Dendritic cell treated with granulocyte-macrophage colony-stimulating factor and Interleukin-4, amounts not matched to agents 40 ng/mL and 50 ng/mL, for 4 days (primary cell): ENCODE measurements around the gene PAX8.
A peak's percentile ranks its signal among the peaks of the same experiment; 100 is the strongest.

Experiments
- H3K27ac Mint-ChIP-seq: one replicate; pipeline ENCODE4 v1.8.0; 2022; ENCODE audit warnings: mild to moderate bottlenecking, mixed read lengths
- H3K27me3 Mint-ChIP-seq: one replicate; pipeline ENCODE4 v1.8.0; 2022; ENCODE audit warnings: mild to moderate bottlenecking, mixed read lengths
- H3K36me3 Mint-ChIP-seq: one replicate; pipeline ENCODE4 v1.8.0; 2022; ENCODE audit warnings: low read depth, mixed read lengths
- H3K4me1 Mint-ChIP-seq: one replicate; pipeline ENCODE4 v1.8.0; 2022; ENCODE audit warnings: low read depth, mixed read lengths
- H3K4me3 Mint-ChIP-seq: one replicate; pipeline ENCODE4 v1.8.0; 2022; ENCODE audit warnings: mild to moderate bottlenecking, moderate library complexity, mixed read lengths
- H3K9me3 Mint-ChIP-seq: one replicate; pipeline ENCODE4 v1.8.0; 2022; ENCODE audit warnings: mixed read lengths
- intact Hi-C: fragments of 100-400 bp; cut with micrococcal nuclease; formaldehyde crosslinking; loops from one replicate; pipeline ENCODE4 v1.15.0; 2022

The PAX8 gene

GRCh38 chr2:113198790-113199612, 79.7 kb downstream of the PAX8 start:
- peaks cover 80% of the 10 kb centered on the region for H3K36me3 Mint-ChIP-seq
- intact Hi-C loops = loop anchor here (1.0 to 2.0 kb wide), 2 partner anchors 62 to 117 kb away; no protein-coding TSS in a partner anchor
- H3K27ac Mint-ChIP-seq = peak overlapping the region; percentile 53
- H3K4me3 Mint-ChIP-seq = peak overlapping the region; percentile 79
- H3K9me3 Mint-ChIP-seq = no peaks in the 10 kb centered on the region
- peaks cover 25% of the 10 kb centered on the region for H3K4me1 Mint-ChIP-seq
- no peaks in the 10 kb centered on the region for H3K27me3 Mint-ChIP-seq

DNA sequence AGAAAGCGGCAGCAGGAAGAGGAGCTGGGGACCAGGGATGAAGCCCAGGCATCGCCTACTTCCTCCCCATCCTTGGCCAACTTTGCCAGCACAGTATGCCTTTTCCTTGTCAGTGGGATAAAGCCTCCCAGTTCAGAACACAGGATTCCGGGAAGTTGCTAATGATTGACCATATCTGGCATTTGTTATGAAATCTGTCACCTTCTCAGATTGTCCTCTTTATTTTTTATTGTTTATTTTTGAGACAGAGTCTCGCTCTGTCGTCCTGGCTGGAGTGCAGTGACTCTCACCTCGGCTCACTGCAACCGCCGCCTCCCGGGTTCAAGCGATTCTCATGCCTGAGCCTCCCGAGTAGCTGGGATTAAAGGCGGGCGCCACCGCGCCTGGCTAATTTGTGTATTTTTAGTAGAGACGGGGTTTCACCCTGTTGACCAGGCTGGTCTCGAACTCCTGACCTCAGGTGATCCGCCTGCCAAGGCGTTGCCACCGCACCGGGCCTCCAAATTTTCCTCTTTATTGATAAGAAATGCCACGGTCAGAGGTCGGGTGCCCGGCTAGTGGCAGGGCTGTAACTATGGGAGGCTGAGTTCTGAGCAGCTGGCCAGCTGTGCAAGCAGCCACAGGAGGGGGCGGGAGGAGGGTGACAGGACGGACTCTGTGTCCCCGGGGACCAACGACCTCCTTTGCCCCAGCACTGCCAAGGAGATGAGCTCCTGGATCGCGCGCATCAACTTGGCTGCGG, 80.5 kb downstream of the PAX8 start:
- Mint-ChIP-seq H3K4me1 (peaks cover 23% of the 10 kb centered on the region), H3K27ac (peak overlapping the region; percentile 53), H3K9me3 (no peaks in the 10 kb centered on the region), H3K4me3 (peak overlapping the region; percentile 79), H3K27me3 (no peaks in the 10 kb centered on the region), H3K36me3 (peaks cover 88% of the 10 kb centered on the region)
- intact Hi-C loops = loop anchor here (2.0 kb wide), 1 partner anchor 61 kb away; no protein-coding TSS in a partner anchor

DNA sequence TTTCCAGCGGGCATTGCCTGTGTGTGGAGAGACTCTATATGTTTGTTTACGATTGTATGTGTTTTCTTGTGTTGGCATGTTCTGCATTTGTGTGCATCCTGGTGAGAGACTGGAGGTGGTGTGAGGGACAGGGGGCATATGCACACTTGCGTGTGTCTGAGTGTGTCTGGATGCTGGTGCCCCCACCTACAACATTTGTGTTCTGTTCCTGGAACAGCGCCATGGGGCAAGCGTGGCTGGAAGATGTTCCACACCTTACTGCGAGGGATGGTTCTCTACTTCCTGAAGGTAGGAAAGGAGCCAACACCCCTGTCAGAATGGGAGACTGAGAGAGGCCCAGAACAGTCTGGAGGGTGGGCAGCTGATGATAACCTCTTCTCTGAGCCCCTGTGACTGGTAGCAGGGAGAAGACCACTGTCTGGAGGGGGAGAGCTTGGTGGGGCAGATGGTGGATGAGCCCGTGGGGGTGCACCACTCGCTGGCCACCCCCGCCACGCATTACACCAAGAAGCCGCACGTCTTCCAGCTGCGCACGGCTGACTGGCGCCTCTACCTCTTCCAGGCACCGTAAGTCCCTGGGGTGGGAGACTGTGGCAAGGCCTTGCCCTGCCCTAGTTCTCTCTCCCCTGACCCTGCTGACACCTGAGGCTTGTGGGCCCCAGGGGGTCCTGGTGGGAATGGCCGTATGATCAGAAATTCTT, 81.2 kb downstream of the PAX8 start:
- Mint-ChIP-seq H3K9me3 (no peaks in the 10 kb centered on the region), H3K4me3 (no peak overlapping the region), H3K4me1 (peaks cover 15% of the 10 kb centered on the region), H3K27ac (no peak overlapping the region), H3K36me3 (peaks cover 88% of the 10 kb centered on the region), H3K27me3 (no peaks in the 10 kb centered on the region)
- intact Hi-C loops = loop anchor here (2.0 kb wide), 1 partner anchor 61 kb away; no protein-coding TSS in a partner anchor

GRCh38 chr2:113196839-113197238, 81.9 kb downstream of the PAX8 start:
- no peaks in the 10 kb centered on the region for H3K27me3 Mint-ChIP-seq
- peaks cover 11% of the 10 kb centered on the region for H3K4me1 Mint-ChIP-seq
- H3K4me3 Mint-ChIP-seq = no peak overlapping the region
- H3K9me3 Mint-ChIP-seq = no peaks in the 10 kb centered on the region
- H3K36me3 Mint-ChIP-seq = peaks cover 88% of the 10 kb centered on the region
- intact Hi-C loops = no loop called here
- H3K27ac Mint-ChIP-seq = no peak overlapping the region

- H3K27ac Mint-ChIP-seq = no peak overlapping the region
- peaks cover 11% of the 10 kb centered on the region for H3K4me1 Mint-ChIP-seq
- intact Hi-C loops = no loop called here
- H3K27me3 Mint-ChIP-seq = no peaks in the 10 kb centered on the region
- H3K4me3 Mint-ChIP-seq = no peak overlapping the region
- no peaks in the 10 kb centered on the region for H3K9me3 Mint-ChIP-seq
- peaks cover 88% of the 10 kb centered on the region for H3K36me3 Mint-ChIP-seq
Observed at GRCh38 chr2:113195923-113196501, 82.7 kb downstream of the PAX8 start.

DNA sequence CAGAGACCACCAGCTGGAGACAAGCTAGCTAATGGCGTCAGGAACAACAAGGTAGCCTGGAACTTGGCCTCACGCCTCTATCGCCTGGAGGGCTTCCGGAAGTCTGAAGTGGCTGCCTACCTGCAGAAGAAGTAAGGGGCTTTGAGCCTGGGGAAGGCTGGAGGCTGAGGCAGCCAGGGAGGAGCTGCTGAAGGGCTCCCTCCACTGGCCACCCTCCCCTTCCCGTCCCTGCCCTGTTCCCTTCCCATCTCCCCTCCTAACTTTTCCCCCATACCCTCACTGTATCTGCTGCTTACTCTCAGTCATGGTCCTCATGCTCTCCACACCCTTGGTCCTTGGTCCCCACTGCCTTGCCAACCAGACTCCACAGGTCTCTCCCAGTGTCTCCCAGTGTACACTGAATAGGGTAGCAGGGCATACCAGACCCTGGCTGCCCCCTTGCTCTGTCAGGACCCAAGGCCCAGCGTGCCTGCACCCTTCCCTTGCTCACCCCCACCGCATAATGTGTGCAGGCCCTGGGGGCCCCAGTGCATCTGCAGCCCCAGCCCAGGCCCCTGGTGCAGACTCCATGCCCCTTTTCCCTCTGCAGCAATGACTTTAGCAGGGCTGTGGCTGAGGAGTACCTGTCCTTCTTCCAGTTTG, 86.1 kb downstream of the PAX8 start:
- Mint-ChIP-seq H3K27ac (no peak overlapping the region), H3K4me1 (peaks cover 14% of the 10 kb centered on the region), H3K27me3 (no peaks in the 10 kb centered on the region), H3K9me3 (no peaks in the 10 kb centered on the region), H3K4me3 (no peak overlapping the region), H3K36me3 (peaks cover 81% of the 10 kb centered on the region)
- intact Hi-C loops = no loop called here

DNA sequence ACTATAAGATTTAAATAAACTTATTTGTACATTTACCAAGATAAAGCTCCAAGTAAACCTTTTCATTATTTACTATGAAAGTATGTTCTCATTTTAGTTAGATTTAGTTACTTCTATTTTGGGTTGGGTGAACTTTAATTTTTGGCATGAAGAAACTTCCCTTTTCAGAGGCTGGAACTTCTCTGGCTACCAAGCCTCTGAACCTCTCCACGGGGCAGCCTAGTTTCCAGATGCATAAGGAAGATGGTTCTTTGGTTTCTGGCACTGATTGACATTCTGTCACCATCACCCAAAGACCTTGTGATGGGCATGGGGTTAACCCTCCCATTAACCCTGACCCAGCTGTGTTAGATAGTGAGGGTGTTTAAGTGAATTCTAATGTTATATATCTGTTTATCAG, 87.8 kb downstream of the PAX8 start:
- Mint-ChIP-seq H3K4me1 (peaks cover 31% of the 10 kb centered on the region), H3K9me3 (no peaks in the 10 kb centered on the region), H3K4me3 (no peak overlapping the region), H3K36me3 (peaks cover 81% of the 10 kb centered on the region), H3K27me3 (no peaks in the 10 kb centered on the region), H3K27ac (no peak overlapping the region)
- intact Hi-C loops = no loop called here

DNA sequence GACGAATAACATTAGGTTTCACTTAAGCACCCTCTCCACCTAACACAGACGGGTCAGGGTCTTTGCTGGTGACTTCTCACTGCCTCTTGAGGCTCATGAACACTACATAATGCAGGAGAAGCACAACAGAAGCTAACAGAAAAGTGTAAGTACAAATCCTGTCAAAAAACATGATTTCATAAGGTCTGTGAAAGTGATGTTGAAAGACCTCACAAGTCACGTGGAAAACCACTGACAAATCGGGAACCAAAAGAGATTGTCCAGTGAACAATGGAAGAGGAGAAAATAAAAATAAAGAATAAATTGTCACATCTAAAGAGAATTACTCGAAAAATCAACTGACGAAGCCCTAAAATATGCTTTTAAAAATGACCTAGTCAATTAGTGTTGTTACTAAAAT, 91.0 kb downstream of the PAX8 start:
- Mint-ChIP-seq H3K27ac (peak overlapping the region; percentile 66), H3K4me1 (peaks cover 59% of the 10 kb centered on the region), H3K27me3 (no peaks in the 10 kb centered on the region)

GRCh38 chr2:113186433-113186796, 92.3 kb downstream of the PAX8 start:
- intact Hi-C loops = no loop called here
- Mint-ChIP-seq H3K4me3 (no peak overlapping the region), H3K27me3 (no peaks in the 10 kb centered on the region), H3K4me1 (peaks cover 71% of the 10 kb centered on the region), H3K27ac (peak overlapping the region; percentile 63), H3K9me3 (no peaks in the 10 kb centered on the region), H3K36me3 (peaks cover 80% of the 10 kb centered on the region)

More for the DNA sequence above, 91.0 kb downstream of the PAX8 start:
- H3K9me3 Mint-ChIP-seq = no peaks in the 10 kb centered on the region
- peaks cover 86% of the 10 kb centered on the region for H3K36me3 Mint-ChIP-seq
- H3K4me3 Mint-ChIP-seq = no peak overlapping the region
- intact Hi-C loops = no loop called here

DNA sequence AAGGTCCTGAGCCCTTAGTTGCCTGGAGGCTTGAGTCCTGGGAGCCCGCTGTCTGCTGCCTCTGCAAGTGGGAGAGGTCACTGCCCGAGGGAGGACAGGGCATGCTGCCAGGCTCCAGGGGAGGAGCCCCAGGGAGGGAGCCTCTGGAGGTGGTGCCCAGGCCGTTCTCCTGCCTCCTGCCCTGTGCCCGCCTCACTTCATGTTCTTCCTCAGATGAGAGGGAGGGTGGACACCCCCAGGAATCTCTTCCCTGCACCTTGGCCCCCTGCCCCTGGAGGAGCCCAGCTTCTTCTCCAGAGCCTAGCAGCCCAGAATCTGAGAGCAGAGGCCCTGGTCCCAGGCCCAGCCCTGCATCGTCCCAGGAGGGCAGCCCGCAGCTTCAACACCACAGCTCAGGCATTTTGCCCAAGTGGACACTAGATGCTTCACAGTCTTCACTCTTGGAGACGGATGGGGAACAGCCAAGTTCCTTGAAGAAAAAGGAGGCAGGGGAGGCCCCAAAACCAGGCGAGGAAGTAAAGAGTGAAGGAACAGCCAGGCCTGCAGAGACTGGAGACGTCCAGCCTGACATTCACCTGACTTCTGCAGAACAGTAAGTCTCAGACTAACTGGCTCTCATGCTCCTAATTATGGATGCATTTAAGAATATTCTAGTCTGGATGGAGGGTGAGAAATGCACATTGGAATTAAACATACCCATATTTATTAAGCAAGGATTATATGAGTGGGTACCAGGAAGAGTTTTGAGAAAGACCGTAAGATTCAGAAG, 92.9 kb downstream of the PAX8 start:
- Mint-ChIP-seq H3K27ac (peak overlapping the region; percentile 63), H3K27me3 (no peaks in the 10 kb centered on the region), H3K36me3 (peaks cover 76% of the 10 kb centered on the region), H3K4me1 (peaks cover 76% of the 10 kb centered on the region), H3K9me3 (no peaks in the 10 kb centered on the region), H3K4me3 (no peak overlapping the region)
- intact Hi-C loops = no loop called here

GRCh38 chr2:113184531-113185230, 94.0 kb downstream of the PAX8 start:
- H3K4me1 Mint-ChIP-seq = peaks cover 85% of the 10 kb centered on the region
- H3K27ac Mint-ChIP-seq = no peak overlapping the region
- H3K9me3 Mint-ChIP-seq = no peaks in the 10 kb centered on the region
- H3K27me3 Mint-ChIP-seq = no peaks in the 10 kb centered on the region
- H3K4me3 Mint-ChIP-seq = no peak overlapping the region
- H3K36me3 Mint-ChIP-seq = peaks cover 76% of the 10 kb centered on the region
- intact Hi-C loops = no loop called here

- H3K27me3 Mint-ChIP-seq = no peaks in the 10 kb centered on the region
- intact Hi-C loops = no loop called here
- H3K4me3 Mint-ChIP-seq = no peak overlapping the region
- H3K27ac Mint-ChIP-seq = no peak overlapping the region
- H3K9me3 Mint-ChIP-seq = no peaks in the 10 kb centered on the region
- H3K36me3 Mint-ChIP-seq = peaks cover 78% of the 10 kb centered on the region
- peaks cover 91% of the 10 kb centered on the region for H3K4me1 Mint-ChIP-seq
Observed at GRCh38 chr2:113183703-113184102, 95.0 kb downstream of the PAX8 start.
